ENCODE results near the gene DUSP23. TPM values are rescaled to one million over a fixed set of nuclear protein-coding genes. Genes with fewer than 3 reads are reported as not detected.

Gene DUSP23
- total and polyA plus RNA-seq, 2 experiments from 2014 or later, result 47.9 to 53.4 TPM

DNA sequence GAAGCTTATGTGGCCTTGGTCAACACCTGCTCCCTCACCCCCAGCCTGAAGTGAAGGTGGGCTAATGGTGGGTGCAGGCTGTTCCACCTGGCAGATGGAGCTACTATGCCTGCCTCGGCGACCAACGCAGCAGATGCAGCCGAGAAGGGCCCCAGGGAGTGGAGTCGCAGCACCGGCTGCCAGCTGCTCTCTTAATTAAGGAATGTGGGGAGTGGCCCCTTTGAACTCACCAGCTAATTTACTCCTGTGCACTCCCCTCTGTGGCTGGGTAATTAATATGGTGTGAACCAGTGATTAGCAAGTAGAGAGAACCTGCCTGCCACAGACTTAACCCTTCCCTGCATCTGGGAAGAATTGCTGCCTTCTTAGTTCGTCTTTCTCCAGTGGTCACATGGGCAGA, 42.6 kb downstream of the DUSP23 start:
- TF ChIP-seq, protein P1, sequence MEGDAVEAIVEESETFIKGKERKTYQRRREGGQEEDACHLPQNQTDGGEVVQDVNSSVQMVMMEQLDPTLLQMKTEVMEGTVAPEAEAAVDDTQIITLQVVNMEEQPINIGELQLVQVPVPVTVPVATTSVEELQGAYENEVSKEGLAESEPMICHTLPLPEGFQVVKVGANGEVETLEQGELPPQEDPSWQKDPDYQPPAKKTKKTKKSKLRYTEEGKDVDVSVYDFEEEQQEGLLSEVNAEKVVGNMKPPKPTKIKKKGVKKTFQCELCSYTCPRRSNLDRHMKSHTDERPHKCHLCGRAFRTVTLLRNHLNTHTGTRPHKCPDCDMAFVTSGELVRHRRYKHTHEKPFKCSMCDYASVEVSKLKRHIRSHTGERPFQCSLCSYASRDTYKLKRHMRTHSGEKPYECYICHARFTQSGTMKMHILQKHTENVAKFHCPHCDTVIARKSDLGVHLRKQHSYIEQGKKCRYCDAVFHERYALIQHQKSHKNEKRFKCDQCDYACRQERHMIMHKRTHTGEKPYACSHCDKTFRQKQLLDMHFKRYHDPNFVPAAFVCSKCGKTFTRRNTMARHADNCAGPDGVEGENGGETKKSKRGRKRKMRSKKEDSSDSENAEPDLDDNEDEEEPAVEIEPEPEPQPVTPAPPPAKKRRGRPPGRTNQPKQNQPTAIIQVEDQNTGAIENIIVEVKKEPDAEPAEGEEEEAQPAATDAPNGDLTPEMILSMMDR (IDR thresholded peaks at IDR 0.05; ENCODE audit: low read depth, low read length), result no peak
- no peaks in the 10 kb centered on the region for H3K4me1 ChIP-seq (ENCODE audit: low read depth)
- H3K9me3 ChIP-seq (ENCODE audit: low read depth), result no peaks in the 10 kb centered on the region
- H3K4me3 ChIP-seq, result no peak overlapping the region
- H3K36me3 ChIP-seq, result no peaks in the 10 kb centered on the region
- no peak for DNase-seq (ENCODE audit: low read depth in 1 of 2, low spot score in 1 of 2)
- H3K27me3 ChIP-seq, result no peaks in the 10 kb centered on the region
- no peak overlapping the region for H3K27ac ChIP-seq

DNA sequence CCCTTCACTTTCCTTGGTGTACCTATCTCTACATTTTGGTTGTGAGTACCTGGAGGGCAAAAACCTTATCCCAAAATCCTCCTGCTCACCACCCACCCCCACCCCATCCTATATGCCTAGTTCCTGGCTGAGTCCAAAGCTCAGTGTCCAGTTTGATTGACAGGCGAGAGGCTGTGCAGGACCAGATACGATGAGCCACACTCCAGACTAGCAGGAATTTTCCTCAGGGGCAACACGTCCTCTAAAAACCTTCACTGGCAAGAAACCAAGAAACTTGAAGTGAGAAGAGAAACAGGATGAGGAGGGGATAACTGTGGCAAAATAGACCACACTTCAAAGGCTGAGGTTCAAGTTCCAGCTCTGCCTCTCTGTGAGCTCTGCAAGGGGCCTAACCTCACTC, 44.8 kb downstream of the DUSP23 start:
- Histone ChIP-seq H3K27me3 (no peaks in the 10 kb centered on the region), H3K9me3 (ENCODE audit: low read depth) (no peaks in the 10 kb centered on the region), H3K4me3 (no peak overlapping the region), H3K36me3 (no peaks in the 10 kb centered on the region), H3K27ac (no peak overlapping the region), H3K4me1 (ENCODE audit: low read depth) (no peaks in the 10 kb centered on the region)
- no peak for DNase-seq (ENCODE audit: low read depth in 1 of 2, low spot score in 1 of 2)
- TF ChIP-seq, protein P1 (IDR thresholded peaks at IDR 0.05; ENCODE audit: low read depth, low read length), result no peak

DNA sequence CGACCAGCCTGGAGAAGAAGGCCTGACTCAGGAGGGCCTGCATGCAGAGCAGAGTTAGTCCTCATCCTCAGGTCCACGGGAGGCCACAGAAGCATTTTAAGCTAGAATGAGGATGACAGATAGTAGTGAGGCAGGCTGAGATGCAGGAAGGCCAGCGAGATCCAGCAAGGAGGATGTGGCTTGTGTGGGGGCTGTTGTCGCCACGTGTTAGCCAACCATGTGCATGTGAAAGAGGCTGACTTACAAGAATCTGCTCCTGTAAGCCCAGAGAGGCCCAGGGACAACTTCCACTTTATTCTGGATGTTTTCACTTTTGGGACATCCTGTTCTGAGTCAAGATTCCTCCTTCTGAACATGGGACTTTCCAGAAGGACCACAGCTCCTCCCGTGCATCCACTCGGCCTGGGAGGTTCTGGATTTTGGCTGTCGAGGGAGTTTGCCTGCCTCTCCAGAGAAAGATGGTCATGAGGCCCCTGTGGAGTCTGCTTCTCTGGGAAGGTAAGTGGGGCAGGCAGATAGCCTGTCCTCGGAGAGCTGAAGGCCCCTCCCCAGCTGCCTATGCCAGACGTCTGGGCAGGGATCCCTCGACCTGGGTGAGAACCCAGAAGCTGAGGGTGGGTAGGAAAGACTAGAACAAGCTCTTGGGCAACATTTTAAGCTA, 45.8 kb downstream of the DUSP23 start, which contains the start of gene SLAMF8:
Gene SLAMF8, plus strand, starts transcription at position 433 of the 661 bp plus-strand sequence. Its CDS starts 26 bp downstream, at position 459.
- no peaks in the 10 kb centered on the region for H3K4me1 ChIP-seq (ENCODE audit: low read depth)
- TF ChIP-seq, protein P1 (IDR thresholded peaks at IDR 0.05; ENCODE audit: low read depth, low read length), result no peak
- no peaks in the 10 kb centered on the region for H3K27me3 ChIP-seq

DNA sequence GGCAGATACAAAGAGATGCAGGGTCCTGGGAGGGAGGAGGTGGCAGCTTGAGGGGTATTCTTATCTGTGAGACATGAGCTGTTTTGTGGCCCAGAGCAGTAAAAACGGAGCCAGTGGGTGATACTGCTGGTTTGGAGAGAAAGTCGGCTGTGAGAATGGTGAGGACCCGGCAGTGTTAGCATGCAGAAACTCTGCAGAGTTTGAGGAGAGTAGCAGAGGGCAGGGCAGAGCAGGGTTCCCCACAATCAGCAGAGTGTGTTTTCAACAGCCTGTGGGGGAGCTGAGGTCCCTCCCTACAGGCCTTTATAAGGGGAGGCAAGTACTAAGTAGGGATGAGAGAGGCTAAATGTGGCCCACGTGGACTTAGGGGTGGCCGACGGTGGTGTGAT, 46.3 kb downstream of the DUSP23 start:
- DNase-seq (ENCODE audit: low read depth in 1 of 2, low spot score in 1 of 2), result no peak
- TF ChIP-seq, protein P1 (IDR thresholded peaks at IDR 0.05; ENCODE audit: low read depth, low read length), result no peak
- H3K27ac ChIP-seq, result no peak overlapping the region

More for the DNA sequence above, 45.8 kb downstream of the DUSP23 start, which contains the start of gene SLAMF8:
- no peaks in the 10 kb centered on the region for H3K9me3 ChIP-seq (ENCODE audit: low read depth)
- DNase-seq (ENCODE audit: low read depth in 1 of 2, low spot score in 1 of 2), result peak in 1 of 2 donors; percentile 44
- no peaks in the 10 kb centered on the region for H3K36me3 ChIP-seq
- H3K27ac ChIP-seq, result no peak within 1 kb of the TSS
- H3K4me3 ChIP-seq, result no peak within 1 kb of the TSS

DNA sequence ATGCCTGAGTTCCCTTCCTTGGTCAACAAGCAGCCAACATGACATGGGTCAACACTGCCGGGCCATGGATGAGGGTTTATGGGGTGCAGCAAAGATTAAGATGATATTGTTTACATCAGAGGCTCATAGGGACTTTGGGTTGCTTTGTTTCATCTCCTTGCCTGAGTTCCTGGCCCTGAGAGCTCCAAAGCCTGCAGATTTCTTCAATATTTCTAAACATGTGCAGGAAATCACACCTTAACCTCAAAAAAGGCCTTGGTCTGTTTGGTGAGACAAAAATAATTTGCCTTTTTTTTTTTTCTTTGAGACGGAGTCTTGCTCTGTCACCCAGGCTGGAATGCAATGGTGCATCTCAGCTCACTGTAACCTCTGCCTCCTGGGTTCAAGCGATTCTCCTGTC, 46.8 kb downstream of the DUSP23 start:
- no peaks in the 10 kb centered on the region for H3K4me1 ChIP-seq (ENCODE audit: low read depth)
- H3K27ac ChIP-seq, result no peak overlapping the region
- no peak for DNase-seq (ENCODE audit: low read depth in 1 of 2, low spot score in 1 of 2)
- no peak overlapping the region for H3K4me3 ChIP-seq
- no peaks in the 10 kb centered on the region for H3K27me3 ChIP-seq
- TF ChIP-seq, protein P1 (IDR thresholded peaks at IDR 0.05; ENCODE audit: low read depth, low read length), result no peak
- H3K36me3 ChIP-seq, result no peaks in the 10 kb centered on the region
- no peaks in the 10 kb centered on the region for H3K9me3 ChIP-seq (ENCODE audit: low read depth)

More for the DNA sequence above, 46.3 kb downstream of the DUSP23 start:
- H3K9me3 ChIP-seq (ENCODE audit: low read depth), result no peaks in the 10 kb centered on the region
- no peaks in the 10 kb centered on the region for H3K4me1 ChIP-seq (ENCODE audit: low read depth)
- H3K27me3 ChIP-seq, result no peaks in the 10 kb centered on the region
- H3K4me3 ChIP-seq, result no peak overlapping the region
- H3K36me3 ChIP-seq, result no peaks in the 10 kb centered on the region

Measured in cardiac muscle cell (in vitro differentiated cells and primary cell).